Stomach (tissue), 9 donors: Measurements from ENCODE around the gene RNF34. TPM values are rescaled to one million over a fixed set of nuclear protein-coding genes. Genes with fewer than 3 reads are reported as not detected.

ENCODE experiments used
- DNase-seq, 2 donors: peaks; one replicate each; pipeline versions ENCODE4 v3.0.0 to v3.0.0-alpha.2; 2013 to 2019
- H3K27ac ChIP-seq, 5 donors: fragments of 200-600 bp in 4 of 5; sonication (generic) in 4 of 5; one replicate each; pipeline ENCODE4 v1.5.1; 2013 to 2019; ENCODE audit warnings: mild to moderate bottlenecking in 1 of 5, moderate library complexity in 1 of 5
- H3K27me3 ChIP-seq, 3 donors: fragments of 200-600 bp; sonication (generic); one replicate each; pipeline ENCODE4 v1.5.1; 2017 to 2019; ENCODE audit warnings: mixed run types in 1 of 3
- H3K36me3 ChIP-seq, 4 donors: fragments of 200-600 bp; sonication (generic); 1 replicate in 3 of 4; 2 replicates in 1 of 4; pipeline ENCODE4 v1.5.1; 2016 to 2019
- H3K4me1 ChIP-seq, 4 donors: fragments of 200-600 bp; sonication (generic); one replicate each; pipeline ENCODE4 v1.5.1; 2016 to 2019
- H3K4me3 ChIP-seq, 4 donors: fragments of 200-600 bp; sonication (generic) in 3 of 4; one replicate each; pipeline ENCODE4 v1.5.1; 2016 to 2019; ENCODE audit warnings: mild to moderate bottlenecking in 1 of 4
- H3K9me3 ChIP-seq, 4 donors: fragments of 200-600 bp; sonication (generic); one replicate each; pipeline ENCODE4 v1.5.1; 2016 to 2019
- EP300 ChIP-seq: sonication (generic); formaldehyde crosslinking; IDR thresholded peaks from one replicate; pipeline ENCODE4 v1.6.1; 2017; ENCODE audit warnings: antibody characterized with exemption
- POLR2A ChIP-seq, 4 donors: fragments of 450-650 bp; IDR thresholded peaks; one replicate each; pipeline ENCODE4 v1.6.1; 2016; ENCODE audit warnings: antibody characterized with exemption in 4 of 4, control low read depth in 2 of 4, mild to moderate bottlenecking in 1 of 4, moderate library complexity in 1 of 4
- POLR2AphosphoS5 ChIP-seq, 3 donors: sonication (generic); formaldehyde crosslinking; IDR thresholded peaks; one replicate each; pipeline ENCODE4 v1.6.1; 2016; ENCODE audit warnings: antibody characterized with exemption in 3 of 3
- WGBS, 5 donors: extraction: QIAGEN DNeasy Blood & Tissue Kit in 3 of 5; methylation state at CpG; one replicate each; pipeline versions ENCODE4 v1.1.5 to v1.1.7; 2013 to 2018; 5-methylcytosine and 5-hydroxymethylcytosine counted together
- intact Hi-C: fragments of 100-400 bp; cut with DNase I; formaldehyde crosslinking; loops from one replicate; pipeline ENCODE4 v1.15.1; 2023; ENCODE audit warnings: low total_unique reads
- polyA plus RNA-seq, 3 donors: library from polyadenylated mRNA; stranded (reverse); fragments of 200-250 nt; gene quantifications; one replicate each; pipeline ENCODE4 v1.2.3, GENCODE V29; 2013
- total RNA-seq, 5 donors: library from RNA; depleted of rRNA; stranded (reverse); fragments of >200 nt; gene quantifications; one replicate each; pipeline versions ENCODE4 v1.1.0 to v1.2.3, GENCODE V29; 2014 to 2016
- TF ChIP-seq, protein P1 (sequence below), 7 experiments: fragments of 450-650 bp in 4 of 7; fragments of 200-600 bp in 3 of 7; sonication (generic) in 3 of 7; IDR thresholded peaks; one replicate each; pipeline ENCODE4 v1.5.1; 2016 to 2019; ENCODE audit warnings: antibody characterized with exemption in 7 of 7, control low read depth in 2 of 7, mild to moderate bottlenecking in 1 of 7
- donor health status: healthy with polysubstance abuse.
- donor health status: Bipolar disorder and iron deficiency.
- donor health status: healthy.

Gene RNF34
- total and polyA plus RNA-seq, 8 donors: 9.8 to 258 (median 34.7) TPM

DNA sequence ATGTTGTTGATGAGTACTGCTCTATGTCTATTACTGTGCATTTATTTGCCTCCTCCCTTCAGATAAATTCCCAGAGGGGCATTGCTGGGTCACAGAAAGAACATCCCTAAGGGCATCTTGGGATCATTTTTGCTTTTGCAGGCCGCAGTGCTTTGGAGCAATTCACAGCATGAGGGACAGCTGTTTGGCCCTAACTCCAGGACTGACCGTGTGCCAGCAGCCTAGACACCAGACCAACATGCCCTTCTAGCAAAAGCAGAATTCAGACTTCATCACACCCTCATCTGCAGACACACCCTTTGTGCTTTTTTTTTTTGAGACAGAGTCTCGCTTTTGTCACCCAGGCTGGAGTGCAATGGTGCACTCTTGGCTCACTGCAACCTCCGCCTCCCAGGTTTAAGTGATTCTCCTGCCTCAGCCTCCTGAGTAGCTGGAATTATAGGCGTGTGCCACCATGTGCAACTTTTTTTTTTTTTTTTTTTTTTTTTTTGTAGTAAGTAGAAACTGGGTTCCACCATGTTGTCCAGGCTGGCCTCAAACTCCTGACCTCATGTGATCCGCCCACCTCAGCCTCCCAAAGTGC is 31.0 kb downstream of the RNF34 start:
- no peak overlapping the region for H3K4me3 ChIP-seq
- 90 to 97% (median 93%) methylated on average over 6 of the region's 6 CpGs for WGBS, 5 donors
- H3K9me3 ChIP-seq: no peaks in the 10 kb centered on the region
- peaks cover 0 to 16% (median 8%) of the 10 kb centered on the region in 4 donors for H3K4me1 ChIP-seq
- no peak for TF ChIP-seq POLR2A (IDR thresholded peaks at IDR 0.05)
- H3K36me3 ChIP-seq: peaks cover 62 to 96% (median 94%) of the 10 kb centered on the region in 4 donors
- H3K27me3 ChIP-seq: no peaks in the 10 kb centered on the region
- intact Hi-C loops: no loop called here
- DNase-seq: no peak
- H3K27ac ChIP-seq: peak overlapping the region in 1 of 5 donors; percentile 49

GRCh38 chr12:121432740-121433480 is 33.0 kb downstream of the RNF34 start:
- H3K36me3 ChIP-seq: peaks cover 48 to 96% (median 92%) of the 10 kb centered on the region in 4 donors
- peaks cover 0 to 4% (median 0%) of the 10 kb centered on the region in 4 donors for H3K9me3 ChIP-seq
- no peak overlapping the region for H3K27ac ChIP-seq
- intact Hi-C loops: no loop called here
- peaks cover 0 to 5% (median 2%) of the 10 kb centered on the region in 4 donors for H3K4me1 ChIP-seq
- no peaks in the 10 kb centered on the region for H3K27me3 ChIP-seq
- TF ChIP-seq, protein P1, sequence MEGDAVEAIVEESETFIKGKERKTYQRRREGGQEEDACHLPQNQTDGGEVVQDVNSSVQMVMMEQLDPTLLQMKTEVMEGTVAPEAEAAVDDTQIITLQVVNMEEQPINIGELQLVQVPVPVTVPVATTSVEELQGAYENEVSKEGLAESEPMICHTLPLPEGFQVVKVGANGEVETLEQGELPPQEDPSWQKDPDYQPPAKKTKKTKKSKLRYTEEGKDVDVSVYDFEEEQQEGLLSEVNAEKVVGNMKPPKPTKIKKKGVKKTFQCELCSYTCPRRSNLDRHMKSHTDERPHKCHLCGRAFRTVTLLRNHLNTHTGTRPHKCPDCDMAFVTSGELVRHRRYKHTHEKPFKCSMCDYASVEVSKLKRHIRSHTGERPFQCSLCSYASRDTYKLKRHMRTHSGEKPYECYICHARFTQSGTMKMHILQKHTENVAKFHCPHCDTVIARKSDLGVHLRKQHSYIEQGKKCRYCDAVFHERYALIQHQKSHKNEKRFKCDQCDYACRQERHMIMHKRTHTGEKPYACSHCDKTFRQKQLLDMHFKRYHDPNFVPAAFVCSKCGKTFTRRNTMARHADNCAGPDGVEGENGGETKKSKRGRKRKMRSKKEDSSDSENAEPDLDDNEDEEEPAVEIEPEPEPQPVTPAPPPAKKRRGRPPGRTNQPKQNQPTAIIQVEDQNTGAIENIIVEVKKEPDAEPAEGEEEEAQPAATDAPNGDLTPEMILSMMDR (IDR thresholded peaks at IDR 0.05): no peak
- 75 to 90% (median 88%) methylated on average over 10 to 11 of the region's 11 CpGs for WGBS, 5 donors
- no peak for DNase-seq
- no peak overlapping the region for H3K4me3 ChIP-seq

- peaks cover 0 to 4% (median 0%) of the 10 kb centered on the region in 4 donors for H3K9me3 ChIP-seq
- DNase-seq: no peak
- intact Hi-C loops: no loop called here
- no peaks in the 10 kb centered on the region for H3K4me1 ChIP-seq
- H3K27me3 ChIP-seq: no peaks in the 10 kb centered on the region
- H3K4me3 ChIP-seq: no peak overlapping the region
- 88 to 97% (median 94%) methylated on average over 2 of the region's 2 CpGs for WGBS, 5 donors
- peaks cover 46 to 96% (median 92%) of the 10 kb centered on the region in 4 donors for H3K36me3 ChIP-seq
- H3K27ac ChIP-seq: no peak overlapping the region
- no peak for TF ChIP-seq EP300
- TF ChIP-seq, protein P1 (IDR thresholded peaks at IDR 0.05): no peak
- TF ChIP-seq POLR2A (IDR thresholded peaks at IDR 0.05): no peak
- TF ChIP-seq POLR2AphosphoS5 (IDR thresholded peaks at IDR 0.05): no peak
These were observed 36.8 kb downstream of the RNF34 start for GRCh38 chr12:121436706-121437105.

- Histone ChIP-seq H3K27ac (no peak overlapping the region), H3K9me3 (peaks cover 0 to 4% (median 0%) of the 10 kb centered on the region in 4 donors), H3K36me3 (peaks cover 45 to 96% (median 85%) of the 10 kb centered on the region in 4 donors), H3K4me1 (peaks cover 0 to 16% (median 11%) of the 10 kb centered on the region in 4 donors), H3K27me3 (no peaks in the 10 kb centered on the region), H3K4me3 (no peak overlapping the region)
- intact Hi-C loops: no loop called here
- no peak for DNase-seq
- WGBS, 5 donors: 79 to 100% (median 94%) methylated on average over 12 of the region's 12 CpGs
- TF ChIP-seq POLR2AphosphoS5 (IDR thresholded peaks at IDR 0.05) (no peak), POLR2A (IDR thresholded peaks at IDR 0.05) (no peak), EP300 (no peak)
- TF ChIP-seq, protein P1 (IDR thresholded peaks at IDR 0.05): no peak
These were observed 39.0 kb downstream of the RNF34 start for GRCh38 chr12:121438905-121439304.

GRCh38 chr12:121439715-121440114 is 39.8 kb downstream of the RNF34 start:
- Histone ChIP-seq H3K4me3 (no peak overlapping the region), H3K9me3 (peaks cover 0 to 4% (median 0%) of the 10 kb centered on the region in 4 donors), H3K4me1 (peaks cover 0 to 22% (median 15%) of the 10 kb centered on the region in 4 donors), H3K27me3 (no peaks in the 10 kb centered on the region), H3K36me3 (peaks cover 41 to 97% (median 87%) of the 10 kb centered on the region in 4 donors), H3K27ac (no peak overlapping the region)
- TF ChIP-seq, protein P1 (IDR thresholded peaks at IDR 0.05): no peak
- TF ChIP-seq POLR2A (IDR thresholded peaks at IDR 0.05) (no peak), POLR2AphosphoS5 (IDR thresholded peaks at IDR 0.05) (no peak), EP300 (no peak)
- intact Hi-C loops: no loop called here
- no peak for DNase-seq
- WGBS, 5 donors: 90 to 94% (median 92%) methylated on average over 14 to 16 of the region's 16 CpGs
